GM12874 (cell line): ENCODE results near the gene U2AF2.

Experiments
- TF ChIP-seq, protein P1 (sequence below): IDR thresholded peaks from 2 replicates; pipeline ENCODE4 v1.5.1; 2011; ENCODE audit warnings: low read depth, mild to moderate bottlenecking, control low read depth, low read length, moderate library complexity; ENCODE audit not compliant: insufficient read depth

U2AF2 gene

DNA sequence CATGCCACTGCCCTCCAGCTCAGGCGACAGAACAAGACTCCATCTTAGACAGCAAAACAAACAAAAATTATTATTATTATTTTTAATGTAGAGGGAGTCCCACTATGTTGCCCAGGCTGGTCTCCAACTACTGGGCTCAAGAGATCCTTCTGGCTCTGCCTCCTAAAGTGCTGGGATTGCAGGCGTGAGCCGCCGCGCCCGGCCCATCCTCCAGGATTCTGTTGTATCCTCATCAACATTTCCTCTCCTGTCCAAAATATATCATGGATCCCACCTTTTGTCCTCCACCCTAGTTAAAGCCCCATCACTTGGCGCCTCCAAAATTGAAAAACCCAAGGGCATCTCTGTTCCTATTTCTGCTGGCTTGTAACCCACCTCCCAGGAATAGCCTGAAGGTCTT is 31.7 kb upstream of the U2AF2 start:
- TF ChIP-seq, protein P1, sequence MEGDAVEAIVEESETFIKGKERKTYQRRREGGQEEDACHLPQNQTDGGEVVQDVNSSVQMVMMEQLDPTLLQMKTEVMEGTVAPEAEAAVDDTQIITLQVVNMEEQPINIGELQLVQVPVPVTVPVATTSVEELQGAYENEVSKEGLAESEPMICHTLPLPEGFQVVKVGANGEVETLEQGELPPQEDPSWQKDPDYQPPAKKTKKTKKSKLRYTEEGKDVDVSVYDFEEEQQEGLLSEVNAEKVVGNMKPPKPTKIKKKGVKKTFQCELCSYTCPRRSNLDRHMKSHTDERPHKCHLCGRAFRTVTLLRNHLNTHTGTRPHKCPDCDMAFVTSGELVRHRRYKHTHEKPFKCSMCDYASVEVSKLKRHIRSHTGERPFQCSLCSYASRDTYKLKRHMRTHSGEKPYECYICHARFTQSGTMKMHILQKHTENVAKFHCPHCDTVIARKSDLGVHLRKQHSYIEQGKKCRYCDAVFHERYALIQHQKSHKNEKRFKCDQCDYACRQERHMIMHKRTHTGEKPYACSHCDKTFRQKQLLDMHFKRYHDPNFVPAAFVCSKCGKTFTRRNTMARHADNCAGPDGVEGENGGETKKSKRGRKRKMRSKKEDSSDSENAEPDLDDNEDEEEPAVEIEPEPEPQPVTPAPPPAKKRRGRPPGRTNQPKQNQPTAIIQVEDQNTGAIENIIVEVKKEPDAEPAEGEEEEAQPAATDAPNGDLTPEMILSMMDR, result no peak

DNA sequence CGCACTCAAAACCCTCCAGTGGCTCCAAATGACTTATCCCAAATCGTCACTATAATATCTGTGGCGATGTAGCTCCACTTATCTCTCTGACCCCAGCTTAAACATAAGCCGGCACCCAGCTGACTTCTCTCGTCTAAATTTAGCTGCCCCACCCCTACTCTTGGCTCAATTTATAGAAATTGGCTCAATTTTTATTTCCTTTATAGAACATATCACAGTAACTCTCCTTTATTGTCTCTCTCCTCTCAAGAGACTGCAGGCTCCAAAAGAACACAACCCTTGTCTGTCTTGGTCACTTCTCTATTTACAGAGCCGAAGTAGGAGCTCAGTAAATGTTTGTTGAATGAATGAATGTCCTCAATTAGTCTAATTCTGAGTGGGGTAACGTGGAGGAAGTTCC is 31.3 kb upstream of the U2AF2 start:
- TF ChIP-seq, protein P1, result no peak

DNA sequence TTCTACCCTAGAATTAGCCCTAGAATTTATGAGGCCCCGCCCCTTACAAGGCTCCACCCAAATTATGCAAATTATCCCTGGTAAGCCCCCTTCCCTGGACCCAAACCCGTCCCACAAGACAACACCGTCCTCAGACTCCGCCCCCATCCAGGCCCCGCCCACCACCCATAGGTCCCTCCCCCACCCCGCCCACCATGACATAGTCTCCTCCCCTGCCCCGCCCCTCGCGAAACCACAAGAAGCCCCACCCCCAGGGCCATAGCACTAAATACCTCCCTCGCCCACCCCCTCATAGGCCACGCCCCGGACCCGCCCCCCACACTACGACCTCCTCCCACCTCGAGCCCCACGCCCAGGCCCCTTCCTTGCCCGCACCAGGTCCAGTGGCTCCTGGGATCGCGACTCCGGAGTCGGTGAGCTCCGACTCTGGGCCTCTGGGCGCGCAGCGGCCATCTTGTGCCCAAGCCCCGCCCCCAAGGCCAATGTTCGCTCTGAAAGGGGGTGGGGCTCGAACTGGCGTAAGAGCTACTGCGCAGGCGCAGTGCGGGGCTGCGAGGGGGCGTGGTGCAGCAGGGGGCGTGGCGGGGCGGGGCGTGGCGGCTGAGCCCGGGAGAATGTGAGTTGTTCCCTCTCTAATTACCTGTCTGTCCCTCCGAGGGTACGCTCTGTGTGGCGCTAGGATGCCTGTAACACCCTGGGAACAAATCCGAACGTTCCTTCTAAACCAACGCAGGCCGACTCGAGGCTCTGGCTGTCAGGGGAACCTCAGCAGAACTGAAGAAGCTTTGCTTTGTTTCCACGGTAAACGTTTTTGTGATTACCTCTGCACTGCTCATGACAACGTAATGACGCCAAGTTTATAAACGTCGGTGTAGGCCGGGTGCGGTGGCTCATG is 30.5 kb upstream of the U2AF2 start, which contains the start of gene ZNF784:
ZNF784 (minus strand) TSS at position 458 of the 895 bp plus-strand sequence; CDS start at position 453, 5 bp downstream.
- TF ChIP-seq, protein P1, result no peak

DNA sequence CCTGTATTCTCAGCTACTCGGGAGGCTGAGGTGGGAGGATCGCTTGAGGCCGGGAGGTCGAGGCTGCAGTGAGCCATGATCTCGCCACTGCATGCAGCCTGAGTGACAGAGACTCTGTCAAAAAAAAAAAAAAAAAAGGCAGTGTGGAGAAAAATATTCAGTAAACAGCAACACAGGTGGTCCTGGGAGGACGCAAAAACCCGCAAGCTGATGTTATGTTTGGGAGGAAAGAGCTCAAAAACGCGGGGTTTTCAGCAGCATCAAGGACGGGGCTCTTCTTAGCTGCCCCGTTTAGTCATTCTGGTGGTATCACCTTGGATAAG is 29.9 kb upstream of the U2AF2 start:
- TF ChIP-seq, protein P1, result no peak

DNA sequence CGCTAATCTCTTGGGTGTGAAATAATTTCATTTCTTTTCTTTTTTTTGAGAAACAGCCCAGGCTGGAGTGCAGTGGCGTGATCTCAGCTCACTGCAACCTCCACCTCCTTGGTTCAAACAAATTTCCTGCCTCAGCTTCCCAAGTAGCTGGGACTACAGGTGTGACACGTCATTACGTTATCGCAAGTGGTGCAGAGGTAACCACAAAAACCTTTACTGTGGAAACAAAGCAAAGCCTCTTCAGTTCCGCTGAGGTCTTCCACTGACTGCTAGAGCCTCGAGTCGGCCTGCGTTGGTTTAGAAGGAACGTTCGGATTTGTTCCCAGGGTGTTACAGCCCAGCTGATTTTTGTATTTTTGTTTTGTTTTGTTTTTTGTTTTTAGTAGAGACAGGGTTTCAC is 28.5 kb upstream of the U2AF2 start:
- TF ChIP-seq, protein P1, result no peak

DNA sequence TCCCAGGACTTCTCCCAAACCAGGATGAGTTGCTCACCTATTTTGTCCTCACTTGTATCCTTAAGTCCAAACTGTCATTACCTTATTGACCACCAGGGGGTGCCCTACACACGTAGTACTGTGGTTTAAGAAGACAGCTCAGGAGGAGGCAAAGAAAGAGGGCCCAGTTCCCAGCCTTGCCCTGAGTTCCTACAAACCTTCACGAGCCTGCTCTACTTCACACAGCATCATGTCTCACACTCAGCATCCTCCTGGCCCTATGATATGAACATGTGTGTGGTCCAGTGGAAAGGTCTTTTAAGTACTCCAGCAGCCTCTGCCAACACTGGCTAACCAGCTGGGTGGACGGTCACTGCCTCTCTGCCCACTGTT is 22.4 kb upstream of the U2AF2 start:
- TF ChIP-seq, protein P1, result peak; percentile 72

DNA sequence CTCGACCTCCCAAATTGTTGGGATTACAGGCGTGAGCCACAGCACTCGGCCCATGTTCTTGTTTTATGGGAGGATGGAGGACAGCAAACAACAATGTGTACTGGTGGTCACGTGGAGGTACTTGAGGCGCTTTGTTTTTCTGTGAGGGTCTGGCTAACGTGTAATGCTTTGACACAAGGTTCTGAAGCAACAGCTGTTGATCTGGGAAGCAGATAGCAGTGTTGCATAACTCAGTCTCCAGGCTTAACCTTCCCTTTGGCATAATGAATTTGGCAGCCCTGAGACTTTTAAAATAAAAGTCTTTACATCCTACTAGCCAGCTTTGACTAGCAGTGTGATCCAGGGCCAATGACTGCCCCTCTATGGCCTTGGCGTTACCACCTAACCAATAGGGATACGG is 21.0 kb upstream of the U2AF2 start:
- TF ChIP-seq, protein P1, result no peak
